B cell (primary cell): ENCODE results near the gene ZSWIM2.

Source experiments
- CTCF ChIP-seq: fragments of 200-600 bp; IDR thresholded peaks from one replicate; pipeline ENCODE4 v1.8.0; 2022; ENCODE audit warnings: antibody characterized with exemption, mild to moderate bottlenecking
- EZH2 ChIP-seq: IDR thresholded peaks from 2 replicates; pipeline ENCODE4 v1.6.1; 2012; ENCODE audit warnings: borderline replicate concordance, low read depth, mild to moderate bottlenecking, moderate library complexity, low read length; ENCODE audit not compliant: insufficient read depth, poor library complexity, severe bottlenecking

GRCh38 chr2:186852508-186852907 is 3.5 kb upstream of the ZSWIM2 start:
- TF ChIP-seq CTCF: no peak
- no peak for TF ChIP-seq EZH2
